Putamen (tissue), 1 donor: ENCODE data around the gene WDR77.

Experiments
- DNase-seq: peaks from one replicate; pipeline ENCODE4 v3.0.0-alpha.2; 2016; ENCODE audit warnings: low spot score

WDR77 gene

GRCh38 chr1:111439461-111440351 is 9.3 kb downstream of the WDR77 start:
- DNase-seq: no peak

- no peak for DNase-seq
Measured at GRCh38 chr1:111436726-111437125, 12.3 kb downstream of the WDR77 start.

GRCh38 chr1:111424281-111424680 is 24.8 kb downstream of the WDR77 start:
- DNase-seq: no peak

GRCh38 chr1:111422546-111423391 is 26.3 kb downstream of the WDR77 start:
- no peak for DNase-seq

- no peak for DNase-seq
Measured at GRCh38 chr1:111420377-111420776, 28.7 kb downstream of the WDR77 start.

- DNase-seq: no peak
Measured at GRCh38 chr1:111419037-111419436, 30.0 kb downstream of the WDR77 start.

GRCh38 chr1:111417755-111418154 is 31.3 kb downstream of the WDR77 start:
- no peak for DNase-seq

- no peak for DNase-seq
Measured at GRCh38 chr1:111415461-111415860, 33.6 kb downstream of the WDR77 start.

GRCh38 chr1:111414756-111415155 is 34.3 kb downstream of the WDR77 start:
- DNase-seq: no peak

GRCh38 chr1:111412839-111413238 is 36.2 kb downstream of the WDR77 start:
- DNase-seq: no peak

- DNase-seq: no peak
Measured at GRCh38 chr1:111407301-111407700, 41.8 kb downstream of the WDR77 start.

- peak; percentile 50 for DNase-seq
Measured at GRCh38 chr1:111406321-111406768, 42.7 kb downstream of the WDR77 start.

GRCh38 chr1:111404588-111404987 is 44.5 kb downstream of the WDR77 start:
- DNase-seq: no peak

- DNase-seq: no peak
Measured at GRCh38 chr1:111402083-111402482, 47.0 kb downstream of the WDR77 start.

- peak; percentile 42 for DNase-seq
Measured at GRCh38 chr1:111399792-111400610, 49.1 kb downstream of the WDR77 start.

GRCh38 chr1:111392460-111392945 is 56.6 kb downstream of the WDR77 start:
- no peak for DNase-seq

GRCh38 chr1:111392042-111392441 is 57.0 kb downstream of the WDR77 start:
- DNase-seq: no peak
